H9 (cell line): ENCODE data around the gene STX7. TPM values are rescaled to one million over a fixed set of nuclear protein-coding genes. Genes with fewer than 3 reads are reported as not detected.

Experiments used
- DNase-seq: peaks from one replicate; pipeline ENCODE4 v3.0.0-alpha.2; 2017
- H2AFZ ChIP-seq: one replicate; pipeline ENCODE4 v1.6.1; 2013; ENCODE audit warnings: mild to moderate bottlenecking, low read length, control low read depth, moderate library complexity
- H2AK5ac ChIP-seq: 2 replicates; pipeline ENCODE4 v1.6.1; 2013; ENCODE audit warnings: low read length, control low read depth, mixed read lengths; ENCODE audit not compliant: insufficient read length
- H2BK120ac ChIP-seq: one replicate; pipeline ENCODE4 v1.6.1; 2013; ENCODE audit warnings: low read depth, mild to moderate bottlenecking, low read length, control low read depth, inconsistent platforms; ENCODE audit not compliant: poor library complexity, severe bottlenecking
- H2BK12ac ChIP-seq: 2 replicates; pipeline ENCODE4 v1.6.1; 2013; ENCODE audit warnings: low read length, control low read depth, mixed read lengths, low read depth; ENCODE audit not compliant: insufficient read length
- H2BK15ac ChIP-seq: 2 replicates; pipeline ENCODE4 v1.6.1; 2013; ENCODE audit warnings: low read depth, low read length, control low read depth
- H2BK20ac ChIP-seq: one replicate; pipeline ENCODE4 v1.6.1; 2013; ENCODE audit warnings: low read depth, mild to moderate bottlenecking, low read length, control low read depth, inconsistent platforms; ENCODE audit not compliant: poor library complexity, severe bottlenecking
- H2BK5ac ChIP-seq: 2 replicates; pipeline ENCODE4 v1.6.1; 2013; ENCODE audit warnings: low read length, control low read depth, mixed read lengths; ENCODE audit not compliant: insufficient read length
- H3K14ac ChIP-seq: 2 replicates; pipeline ENCODE4 v1.6.1; 2013; ENCODE audit warnings: low read length, control low read depth; ENCODE audit not compliant: insufficient read depth
- H3K18ac ChIP-seq: 2 replicates; pipeline ENCODE4 v1.6.1; 2013; ENCODE audit warnings: low read depth, mild to moderate bottlenecking, mixed read lengths, low read length, control low read depth; ENCODE audit not compliant: insufficient read length
- H3K23ac ChIP-seq: 2 replicates; pipeline ENCODE4 v1.6.1; 2013; ENCODE audit warnings: low read length, control low read depth, mixed read lengths, low read depth; ENCODE audit not compliant: insufficient read length
- H3K23me2 ChIP-seq: 2 replicates; pipeline ENCODE4 v1.6.1; 2013; ENCODE audit warnings: low read depth, mild to moderate bottlenecking, mixed read lengths, low read length, control low read depth; ENCODE audit not compliant: insufficient read length, poor library complexity, severe bottlenecking
- H3K27ac ChIP-seq: 2 replicates; pipeline ENCODE4 v1.5.1; 2013; ENCODE audit warnings: low read length, control low read depth, mixed read lengths, low read depth; ENCODE audit not compliant: insufficient read length
- H3K27me3 ChIP-seq: 2 replicates; pipeline ENCODE4 v1.6.1; 2013; ENCODE audit warnings: low read length, control low read depth, inconsistent platforms; ENCODE audit not compliant: insufficient read depth
- H3K4ac ChIP-seq: 2 replicates; pipeline ENCODE4 v1.6.1; 2013; ENCODE audit warnings: low read depth, mild to moderate bottlenecking, control low read depth, inconsistent platforms, low read length, moderate library complexity
- H3K4me1 ChIP-seq: 2 replicates; pipeline ENCODE4 v1.6.1; 2013; ENCODE audit warnings: low read length, control low read depth, inconsistent platforms; ENCODE audit not compliant: insufficient read depth
- H3K4me2 ChIP-seq: 2 replicates; pipeline ENCODE4 v1.6.1; 2013; ENCODE audit warnings: low read length, control low read depth, mixed read lengths; ENCODE audit not compliant: insufficient read length, insufficient read depth
- H3K56ac ChIP-seq: 2 replicates; pipeline ENCODE4 v1.6.1; 2013; ENCODE audit warnings: low read depth, mild to moderate bottlenecking, mixed read lengths, low read length, control low read depth; ENCODE audit not compliant: insufficient read length
- H3K79me1 ChIP-seq: 2 replicates; pipeline ENCODE4 v1.6.1; 2013; ENCODE audit warnings: low read depth, mild to moderate bottlenecking, moderate library complexity, low read length, control low read depth, inconsistent platforms; ENCODE audit not compliant: insufficient read depth, poor library complexity, severe bottlenecking
- H3K79me2 ChIP-seq: 2 replicates; pipeline ENCODE4 v1.6.1; 2013; ENCODE audit warnings: low read length, control low read depth, inconsistent platforms; ENCODE audit not compliant: insufficient read depth
- H3K9ac ChIP-seq: 2 replicates; pipeline ENCODE4 v1.6.1; 2013; ENCODE audit warnings: low read length, control low read depth, mixed read lengths; ENCODE audit not compliant: insufficient read length; ENCODE audit errors: extremely low read depth
- H3K9me3 ChIP-seq: one replicate; pipeline ENCODE4 v1.6.1; 2013; ENCODE audit warnings: low read depth, low read length, inconsistent platforms; ENCODE audit not compliant: control insufficient read depth
- H3T11ph ChIP-seq: one replicate; pipeline ENCODE4 v1.6.1; 2013; ENCODE audit warnings: mild to moderate bottlenecking, low read length, control low read depth, inconsistent platforms
- H4K20me1 ChIP-seq: one replicate; pipeline ENCODE4 v1.6.1; 2013; ENCODE audit not compliant: control insufficient read depth, insufficient read length, insufficient read depth
- H4K5ac ChIP-seq: 2 replicates; pipeline ENCODE4 v1.6.1; 2013; ENCODE audit warnings: low read depth, mild to moderate bottlenecking, mixed read lengths, low read length, control low read depth; ENCODE audit not compliant: insufficient read length
- H4K8ac ChIP-seq: replicated peaks from 2 replicates; pipeline ENCODE4 v1.6.1; 2013; ENCODE audit warnings: low read length, control low read depth, mixed read lengths, low read depth; ENCODE audit not compliant: insufficient read length
- H4K91ac ChIP-seq: 2 replicates; pipeline ENCODE4 v1.6.1; 2013; ENCODE audit warnings: low read depth, mild to moderate bottlenecking, moderate library complexity, mixed read lengths, low read length, control low read depth; ENCODE audit not compliant: insufficient read length
- H3K27ac Mint-ChIP-seq, 3 experiments: 2 replicates in 2 of 3; 3 replicates in 1 of 3; pipeline ENCODE4 v1.8.0; 2020 to 2021; ENCODE audit warnings: mixed read lengths in 3 of 3, mild to moderate bottlenecking in 1 of 3, moderate library complexity in 1 of 3
- H3K27me3 Mint-ChIP-seq: 2 replicates; pipeline ENCODE4 v1.8.0; 2021; ENCODE audit warnings: low read depth, mild to moderate bottlenecking, moderate library complexity, mixed read lengths
- H3K36me3 Mint-ChIP-seq, 3 experiments: 2 replicates in 2 of 3; 3 replicates in 1 of 3; pipeline ENCODE4 v1.8.0; 2020 to 2021; ENCODE audit warnings: low read depth in 3 of 3, mixed read lengths in 3 of 3; ENCODE audit not compliant: insufficient read depth in 1 of 3
- H3K4me1 Mint-ChIP-seq, 2 experiments: 2 replicates each; pipeline ENCODE4 v1.8.0; 2020; ENCODE audit warnings: mixed read lengths in 2 of 2
- H3K4me3 Mint-ChIP-seq, 2 experiments: 2 replicates in 1 of 2; 3 replicates in 1 of 2; pipeline ENCODE4 v1.8.0; 2020 to 2021; ENCODE audit warnings: mild to moderate bottlenecking in 2 of 2, mixed read lengths in 2 of 2, moderate library complexity in 1 of 2
- H3K9me3 Mint-ChIP-seq, 2 experiments: 2 replicates in 1 of 2; 3 replicates in 1 of 2; pipeline ENCODE4 v1.8.0; 2020; ENCODE audit warnings: mild to moderate bottlenecking in 2 of 2, mixed read lengths in 2 of 2, moderate library complexity in 1 of 2
- WGBS: extraction: QIAGEN DNeasy Blood & Tissue Kit; methylation state at CpG from one replicate; pipeline ENCODE4 v1.1.7; 2013; ENCODE audit warnings: missing lambda C conversion rate, low lambda C conversion rate, mixed read lengths; ENCODE audit not compliant: insufficient read length; ENCODE audit errors: extremely low coverage; 5-methylcytosine and 5-hydroxymethylcytosine counted together
- total RNA-seq: library from RNA; stranded (reverse); gene quantifications from 2 replicates; pipeline ENCODE4 v1.2.1, GENCODE V29; 2021
- TF ChIP-seq, protein P1 (sequence below): fragments of 200-600 bp; sonication (generic); conservative IDR thresholded peaks from 3 replicates; pipeline ENCODE4 v1.8.0; 2021; ENCODE audit warnings: antibody characterized with exemption, mild to moderate bottlenecking

STX7 gene
- total RNA-seq, 1 experiment from 2014 or later = 30.0 TPM

DNA sequence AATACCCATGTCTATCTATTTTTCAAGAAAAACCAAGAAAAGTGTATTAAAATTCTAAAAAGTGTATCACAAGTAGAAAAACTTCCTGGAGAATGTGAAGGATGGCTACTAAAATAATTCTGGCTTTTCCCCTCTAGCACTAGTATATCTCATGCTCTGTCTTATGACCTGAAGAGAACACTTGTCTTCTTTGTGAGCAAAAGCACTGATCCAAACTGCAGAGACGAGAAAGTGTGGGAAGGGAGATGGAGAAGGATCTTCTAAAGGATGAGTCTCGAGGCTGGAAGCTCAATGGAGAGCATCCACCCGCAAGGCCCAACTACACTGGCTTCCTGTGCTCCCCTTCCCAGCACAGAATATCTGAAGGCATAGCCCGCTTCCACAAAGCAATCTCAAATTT lies 23.5 kb downstream of the STX7 start:
- Histone ChIP-seq H3K56ac (no peak overlapping the region), H3K23me2 (no peaks in the 10 kb centered on the region), H2AK5ac (no peak overlapping the region), H3T11ph (no peak overlapping the region), H3K4me2 (no peak overlapping the region), H3K79me2 (no peaks in the 10 kb centered on the region; the same call in 1 of the 2 replicates), H2BK15ac (no peak overlapping the region), H2BK120ac (no peak overlapping the region), H4K20me1 (no peaks in the 10 kb centered on the region), H2BK5ac (no peak overlapping the region), H3K23ac (no peak overlapping the region), H3K79me1 (no peaks in the 10 kb centered on the region), H3K14ac (no peak overlapping the region), H4K8ac (no peak overlapping the region), H2BK20ac (no peak overlapping the region), H2BK12ac (no peak overlapping the region), H4K5ac (no peak overlapping the region), H2AFZ (no peak overlapping the region), H4K91ac (no peak overlapping the region), H3K4ac (no peak overlapping the region), H3K27ac (no peak overlapping the region), H3K4me1 (peaks cover 10% of the 10 kb centered on the region), H3K9me3 (no peaks in the 10 kb centered on the region), H3K9ac (no peak overlapping the region), H3K27me3 (no peaks in the 10 kb centered on the region), H3K18ac (no peak overlapping the region)
- DNase-seq = no peak
- no CpG with 5 or more reads among the region's 4 CpGs for WGBS
- Mint-ChIP-seq H3K9me3 (peaks cover 0 to 2% of the 10 kb centered on the region in 2 experiments; a peak in 2 of 5 replicates), H3K27me3 (no peaks in the 10 kb centered on the region), H3K4me1 (no peaks in the 10 kb centered on the region; a peak in 1 of 4 replicates), H3K36me3 (peaks cover 4 to 10% (median 10%) of the 10 kb centered on the region in 3 experiments; a peak in 6 of 7 replicates), H3K4me3 (no peak overlapping the region), H3K27ac (0 out of 7 replicates have a peak overlapping the region, but pooled peaks of 2 of the 3 experiments have one; percentile 7 to 46)
- TF ChIP-seq, protein P1, sequence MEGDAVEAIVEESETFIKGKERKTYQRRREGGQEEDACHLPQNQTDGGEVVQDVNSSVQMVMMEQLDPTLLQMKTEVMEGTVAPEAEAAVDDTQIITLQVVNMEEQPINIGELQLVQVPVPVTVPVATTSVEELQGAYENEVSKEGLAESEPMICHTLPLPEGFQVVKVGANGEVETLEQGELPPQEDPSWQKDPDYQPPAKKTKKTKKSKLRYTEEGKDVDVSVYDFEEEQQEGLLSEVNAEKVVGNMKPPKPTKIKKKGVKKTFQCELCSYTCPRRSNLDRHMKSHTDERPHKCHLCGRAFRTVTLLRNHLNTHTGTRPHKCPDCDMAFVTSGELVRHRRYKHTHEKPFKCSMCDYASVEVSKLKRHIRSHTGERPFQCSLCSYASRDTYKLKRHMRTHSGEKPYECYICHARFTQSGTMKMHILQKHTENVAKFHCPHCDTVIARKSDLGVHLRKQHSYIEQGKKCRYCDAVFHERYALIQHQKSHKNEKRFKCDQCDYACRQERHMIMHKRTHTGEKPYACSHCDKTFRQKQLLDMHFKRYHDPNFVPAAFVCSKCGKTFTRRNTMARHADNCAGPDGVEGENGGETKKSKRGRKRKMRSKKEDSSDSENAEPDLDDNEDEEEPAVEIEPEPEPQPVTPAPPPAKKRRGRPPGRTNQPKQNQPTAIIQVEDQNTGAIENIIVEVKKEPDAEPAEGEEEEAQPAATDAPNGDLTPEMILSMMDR = no peak
